Measurements from ENCODE around the gene TGFB2. TPM values are rescaled to one million over a fixed set of nuclear protein-coding genes. Genes with fewer than 3 reads are reported as not detected.

Gene TGFB2
- total RNA-seq, 1 experiment from 2014 or later, result 2.5 TPM

DNA sequence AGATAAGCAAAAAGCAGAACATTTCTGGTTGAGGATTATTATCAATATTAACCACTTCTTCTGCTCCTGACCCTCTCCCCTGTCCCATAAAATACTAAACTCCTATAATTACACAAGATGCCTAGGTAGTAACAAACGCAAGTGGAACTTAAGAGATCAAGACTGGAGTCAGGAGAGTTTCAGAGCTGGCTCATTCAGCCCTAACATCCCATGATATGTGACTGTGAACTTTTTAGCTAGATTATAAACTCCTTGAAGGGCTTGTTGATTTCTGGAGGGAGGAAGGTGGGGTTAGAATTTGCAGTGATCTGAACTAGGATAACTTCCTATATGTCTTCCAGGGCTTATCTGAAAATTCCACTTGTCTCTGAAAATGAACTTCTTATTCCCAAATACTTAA lies 130.6 kb downstream of the TGFB2 start:
- no peaks in the 10 kb centered on the region for H3K9me3 Mint-ChIP-seq
- H3K27ac Mint-ChIP-seq, result no peak overlapping the region
- no peaks in the 10 kb centered on the region; the same call in 1 of the 2 replicates for H3K27me3 Mint-ChIP-seq (ENCODE audit: low read depth)
- ChIA-PET POLR2A (no interaction called here), CTCF (no interaction called here)
- H3K36me3 Mint-ChIP-seq, result no peaks in the 10 kb centered on the region
- no peak overlapping the region for H3K4me3 Mint-ChIP-seq
- DNase-seq (ENCODE audit: low spot score), result no peak
- H3K4me1 Mint-ChIP-seq, result 0 out of 2 replicates have a peak, but pooled peaks cover 3% of the 10 kb centered on the region
- ATAC-seq, result no peak
- TF ChIP-seq JAZF1 (CRISPR knock-in tag; IDR thresholded peaks at IDR 0.05) (no peak), ZNF219 (CRISPR knock-in tag; IDR thresholded peaks at IDR 0.05; ENCODE audit: borderline replicate concordance) (no peak), CREM (CRISPR knock-in tag; IDR thresholded peaks at IDR 0.05) (no peak)
- TF ChIP-seq, protein P1, sequence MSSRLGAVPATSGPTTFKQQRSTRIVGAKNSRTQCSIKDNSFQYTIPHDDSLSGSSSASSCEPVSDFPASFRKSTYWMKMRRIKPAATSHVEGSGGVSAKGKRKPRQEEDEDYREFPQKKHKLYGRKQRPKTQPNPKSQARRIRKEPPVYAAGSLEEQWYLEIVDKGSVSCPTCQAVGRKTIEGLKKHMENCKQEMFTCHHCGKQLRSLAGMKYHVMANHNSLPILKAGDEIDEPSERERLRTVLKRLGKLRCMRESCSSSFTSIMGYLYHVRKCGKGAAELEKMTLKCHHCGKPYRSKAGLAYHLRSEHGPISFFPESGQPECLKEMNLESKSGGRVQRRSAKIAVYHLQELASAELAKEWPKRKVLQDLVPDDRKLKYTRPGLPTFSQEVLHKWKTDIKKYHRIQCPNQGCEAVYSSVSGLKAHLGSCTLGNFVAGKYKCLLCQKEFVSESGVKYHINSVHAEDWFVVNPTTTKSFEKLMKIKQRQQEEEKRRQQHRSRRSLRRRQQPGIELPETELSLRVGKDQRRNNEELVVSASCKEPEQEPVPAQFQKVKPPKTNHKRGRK (CRISPR knock-in tag; IDR thresholded peaks at IDR 0.05; ENCODE audit: borderline replicate concordance), result no peak

DNA sequence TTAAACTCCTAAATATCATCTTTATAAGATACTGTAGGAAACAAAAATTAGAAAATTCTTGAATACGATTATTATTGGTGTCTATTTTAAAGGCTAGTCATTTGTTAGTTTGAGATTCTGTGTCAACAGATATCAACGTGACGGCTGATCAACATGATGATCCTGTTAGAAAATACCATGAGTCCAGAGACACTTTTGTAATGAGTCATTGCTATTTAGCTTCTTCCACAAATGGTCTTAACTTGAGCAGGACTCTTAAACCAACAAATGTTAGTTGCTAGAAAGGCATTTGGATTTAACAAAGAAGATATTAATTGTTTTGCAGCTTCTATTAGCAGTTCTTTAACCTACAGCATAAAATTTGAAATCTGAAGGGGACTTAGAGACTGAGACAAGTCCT lies 131.2 kb downstream of the TGFB2 start:
- Mint-ChIP-seq H3K27ac (no peak overlapping the region), H3K4me3 (no peak overlapping the region), H3K27me3 (ENCODE audit: low read depth) (no peaks in the 10 kb centered on the region; the same call in 1 of the 2 replicates), H3K9me3 (no peaks in the 10 kb centered on the region), H3K4me1 (0 out of 2 replicates have a peak, but pooled peaks cover 3% of the 10 kb centered on the region), H3K36me3 (no peaks in the 10 kb centered on the region)
- ChIA-PET CTCF (no interaction called here), POLR2A (no interaction called here)
- no peak for TF ChIP-seq ZNF423 (CRISPR knock-in tag; IDR thresholded peaks at IDR 0.05)
- TF ChIP-seq, protein P2, sequence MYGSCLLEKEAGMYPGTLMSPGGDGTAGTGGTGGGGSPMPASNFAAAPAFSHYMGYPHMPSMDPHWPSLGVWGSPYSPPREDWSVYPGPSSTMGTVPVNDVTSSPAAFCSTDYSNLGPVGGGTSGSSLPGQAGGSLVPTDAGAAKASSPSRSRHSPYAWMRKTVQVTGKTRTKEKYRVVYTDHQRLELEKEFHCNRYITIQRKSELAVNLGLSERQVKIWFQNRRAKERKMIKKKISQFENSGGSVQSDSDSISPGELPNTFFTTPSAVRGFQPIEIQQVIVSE (CRISPR knock-in tag; IDR thresholded peaks at IDR 0.05; ENCODE audit: borderline replicate concordance), result no peak
- TF ChIP-seq NR2C2 (CRISPR knock-in tag; IDR thresholded peaks at IDR 0.05), result no peak
- no peak for TF ChIP-seq PRRX2 (CRISPR knock-in tag; IDR thresholded peaks at IDR 0.05)
- no peak for TF ChIP-seq ZNF416 (CRISPR knock-in tag; IDR thresholded peaks at IDR 0.05)
- no peak for TF ChIP-seq SOX15 (CRISPR knock-in tag; IDR thresholded peaks at IDR 0.05)
- TF ChIP-seq, protein P1 (CRISPR knock-in tag; IDR thresholded peaks at IDR 0.05; ENCODE audit: borderline replicate concordance), result no peak
- ATAC-seq, result no peak
- DNase-seq (ENCODE audit: low spot score), result no peak

DNA sequence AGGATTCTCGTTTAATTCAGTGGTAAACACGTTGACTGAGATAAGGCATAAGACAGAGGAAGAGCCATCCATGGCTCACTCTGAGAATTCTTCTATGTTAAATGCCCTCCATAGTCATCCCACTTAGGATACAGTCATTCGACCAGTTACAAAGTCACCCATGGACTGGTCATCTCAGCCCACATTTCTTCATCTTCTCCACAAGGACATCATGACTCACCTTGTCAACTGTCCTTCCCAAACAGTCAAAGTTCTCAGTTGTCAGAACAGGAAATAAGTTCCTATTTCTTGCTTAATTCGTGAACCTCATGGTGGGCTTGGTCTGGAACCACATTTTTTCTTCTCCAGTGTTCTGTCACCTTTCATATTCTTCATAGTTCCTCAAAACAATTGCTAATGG lies 133.2 kb downstream of the TGFB2 start:
- POLR2A ChIA-PET, result no interaction called here
- H3K27ac Mint-ChIP-seq, result no peak overlapping the region
- no peak overlapping the region for H3K4me3 Mint-ChIP-seq
- no peaks in the 10 kb centered on the region; the same call in 1 of the 2 replicates for H3K27me3 Mint-ChIP-seq (ENCODE audit: low read depth)
- ATAC-seq (no peak), DNase-seq (ENCODE audit: low spot score) (no peak)
- no peaks in the 10 kb centered on the region for H3K4me1 Mint-ChIP-seq
- no peaks in the 10 kb centered on the region for H3K36me3 Mint-ChIP-seq
- H3K9me3 Mint-ChIP-seq, result no peaks in the 10 kb centered on the region
- CTCF ChIA-PET, result no interaction called here
- TF ChIP-seq TCF7 (CRISPR knock-in tag; IDR thresholded peaks at IDR 0.05; ENCODE audit: low read depth) (no peak), MYBL2 (CRISPR knock-in tag; IDR thresholded peaks at IDR 0.05) (no peak), NFYB (CRISPR knock-in tag; conservative IDR thresholded peaks at IDR 0.05; ENCODE audit: low read depth) (no peak), OVOL2 (CRISPR knock-in tag; IDR thresholded peaks at IDR 0.05; ENCODE audit: borderline replicate concordance) (no peak), NR1H2 (CRISPR knock-in tag; IDR thresholded peaks at IDR 0.05) (no peak), ZNF263 (CRISPR knock-in tag; IDR thresholded peaks at IDR 0.05; ENCODE audit: low read depth) (no peak)
- TF ChIP-seq, protein P3, sequence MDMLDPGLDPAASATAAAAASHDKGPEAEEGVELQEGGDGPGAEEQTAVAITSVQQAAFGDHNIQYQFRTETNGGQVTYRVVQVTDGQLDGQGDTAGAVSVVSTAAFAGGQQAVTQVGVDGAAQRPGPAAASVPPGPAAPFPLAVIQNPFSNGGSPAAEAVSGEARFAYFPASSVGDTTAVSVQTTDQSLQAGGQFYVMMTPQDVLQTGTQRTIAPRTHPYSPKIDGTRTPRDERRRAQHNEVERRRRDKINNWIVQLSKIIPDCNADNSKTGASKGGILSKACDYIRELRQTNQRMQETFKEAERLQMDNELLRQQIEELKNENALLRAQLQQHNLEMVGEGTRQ (CRISPR knock-in tag; IDR thresholded peaks at IDR 0.05), result no peak
- TF ChIP-seq, protein P4, sequence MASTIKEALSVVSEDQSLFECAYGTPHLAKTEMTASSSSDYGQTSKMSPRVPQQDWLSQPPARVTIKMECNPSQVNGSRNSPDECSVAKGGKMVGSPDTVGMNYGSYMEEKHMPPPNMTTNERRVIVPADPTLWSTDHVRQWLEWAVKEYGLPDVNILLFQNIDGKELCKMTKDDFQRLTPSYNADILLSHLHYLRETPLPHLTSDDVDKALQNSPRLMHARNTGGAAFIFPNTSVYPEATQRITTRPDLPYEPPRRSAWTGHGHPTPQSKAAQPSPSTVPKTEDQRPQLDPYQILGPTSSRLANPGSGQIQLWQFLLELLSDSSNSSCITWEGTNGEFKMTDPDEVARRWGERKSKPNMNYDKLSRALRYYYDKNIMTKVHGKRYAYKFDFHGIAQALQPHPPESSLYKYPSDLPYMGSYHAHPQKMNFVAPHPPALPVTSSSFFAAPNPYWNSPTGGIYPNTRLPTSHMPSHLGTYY (CRISPR knock-in tag; IDR thresholded peaks at IDR 0.05), result no peak
- TF ChIP-seq, protein P5, sequence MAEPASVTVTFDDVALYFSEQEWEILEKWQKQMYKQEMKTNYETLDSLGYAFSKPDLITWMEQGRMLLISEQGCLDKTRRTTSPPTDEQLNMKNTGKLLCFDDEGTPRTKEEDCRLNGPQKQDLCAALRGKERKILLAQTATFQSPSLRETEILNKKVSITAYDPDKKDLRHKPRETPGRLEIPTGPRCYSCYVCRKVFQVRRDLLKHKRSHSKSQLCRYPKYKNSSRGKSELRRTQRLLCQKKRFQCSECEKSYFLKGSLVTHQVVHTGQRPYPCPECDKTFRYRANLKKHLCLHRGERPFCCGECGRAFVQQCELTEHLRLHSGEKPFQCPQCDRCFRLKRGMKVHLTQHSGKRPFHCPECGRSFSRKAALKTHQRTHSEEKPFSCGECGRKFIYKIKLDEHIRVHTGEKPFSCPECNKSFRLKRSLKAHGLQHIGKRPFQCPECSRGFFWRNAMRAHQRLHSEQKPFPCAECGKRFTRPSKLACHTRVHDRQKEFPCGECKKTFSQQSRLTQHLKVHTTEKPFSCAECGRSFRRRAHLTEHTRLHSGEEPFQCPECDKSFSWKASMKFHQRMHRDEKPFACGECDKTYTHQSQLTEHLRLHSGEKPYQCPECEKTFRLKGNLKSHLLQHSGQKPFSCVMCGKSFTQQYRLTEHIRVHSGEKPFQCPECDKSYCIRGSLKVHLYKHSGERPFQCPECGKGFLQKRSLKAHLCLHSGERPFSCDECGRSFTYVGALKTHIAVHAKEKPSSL (CRISPR knock-in tag; conservative IDR thresholded peaks at IDR 0.05), result no peak
- TF ChIP-seq, protein P6, sequence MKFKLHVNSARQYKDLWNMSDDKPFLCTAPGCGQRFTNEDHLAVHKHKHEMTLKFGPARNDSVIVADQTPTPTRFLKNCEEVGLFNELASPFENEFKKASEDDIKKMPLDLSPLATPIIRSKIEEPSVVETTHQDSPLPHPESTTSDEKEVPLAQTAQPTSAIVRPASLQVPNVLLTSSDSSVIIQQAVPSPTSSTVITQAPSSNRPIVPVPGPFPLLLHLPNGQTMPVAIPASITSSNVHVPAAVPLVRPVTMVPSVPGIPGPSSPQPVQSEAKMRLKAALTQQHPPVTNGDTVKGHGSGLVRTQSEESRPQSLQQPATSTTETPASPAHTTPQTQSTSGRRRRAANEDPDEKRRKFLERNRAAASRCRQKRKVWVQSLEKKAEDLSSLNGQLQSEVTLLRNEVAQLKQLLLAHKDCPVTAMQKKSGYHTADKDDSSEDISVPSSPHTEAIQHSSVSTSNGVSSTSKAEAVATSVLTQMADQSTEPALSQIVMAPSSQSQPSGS (CRISPR knock-in tag; IDR thresholded peaks at IDR 0.05; ENCODE audit: borderline replicate concordance, low read depth), result no peak

Measured in WTC11 (cell line).